ENCODE data around the gene SBK3.

DNA sequence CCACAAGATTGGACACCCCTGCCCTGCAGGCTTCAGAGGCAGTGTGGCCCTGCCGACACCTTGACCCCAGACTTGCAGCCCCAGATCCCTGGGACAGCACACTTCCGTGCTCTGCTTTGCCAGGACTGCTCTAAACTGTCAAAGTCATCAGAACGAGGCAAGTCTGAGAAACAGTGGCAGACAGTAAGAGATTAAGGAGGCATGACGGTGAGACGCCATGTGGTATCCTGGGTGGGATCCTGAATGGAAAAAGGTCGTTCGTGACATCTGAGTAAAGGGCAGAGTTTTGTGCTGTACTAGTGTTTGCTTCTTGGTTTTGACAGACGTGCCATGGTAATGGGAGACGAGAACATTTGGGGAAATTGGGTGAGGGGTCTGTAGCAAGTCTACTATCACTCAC is 21.5 kb upstream of the SBK3 start:
- TF ChIP-seq EZH2 (IDR thresholded peaks at IDR 0.05) (no peak), POLR2AphosphoS5 (IDR thresholded peaks at IDR 0.05; ENCODE audit: borderline replicate concordance, low read depth, low read length) (no peak), FOXP2 (optimal IDR thresholded peaks at IDR 0.05; ENCODE audit: control extremely low read depth, extremely low read length, insufficient read depth) (no peak)

Measured in SK-N-MC (cell line).